GM21381 (cell line): ENCODE results near the gene PPP6R3.

ENCODE experiments used
- ATAC-seq: cut with Tn5 transposase; IDR thresholded peaks from one replicate; pipeline ENCODE4 v1.9.1; 2021; ENCODE audit warnings: mild to moderate bottlenecking, moderate library complexity; ENCODE audit not compliant: unreplicated experiment

PPP6R3 gene

DNA sequence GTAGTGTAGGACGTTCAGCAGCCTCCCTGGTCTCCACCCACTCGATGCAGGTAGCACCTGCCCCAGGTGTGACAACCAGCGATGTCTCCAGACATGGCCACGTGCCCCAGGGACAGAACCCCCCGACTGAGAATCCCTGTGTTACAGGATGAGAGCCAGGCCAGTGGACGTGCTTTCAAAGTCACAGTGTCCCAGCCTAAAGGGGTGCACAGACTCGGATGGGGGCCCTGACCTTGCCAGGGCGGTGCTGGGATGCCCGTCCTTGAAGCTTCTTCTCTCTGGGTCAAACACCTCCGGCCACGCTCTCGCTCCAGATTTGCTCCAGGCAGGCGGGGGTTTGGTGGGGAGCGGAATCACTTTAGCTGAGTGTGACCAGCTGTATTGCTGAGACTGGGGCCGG lies 200.5 kb downstream of the PPP6R3 start:
- ATAC-seq: no peak

DNA sequence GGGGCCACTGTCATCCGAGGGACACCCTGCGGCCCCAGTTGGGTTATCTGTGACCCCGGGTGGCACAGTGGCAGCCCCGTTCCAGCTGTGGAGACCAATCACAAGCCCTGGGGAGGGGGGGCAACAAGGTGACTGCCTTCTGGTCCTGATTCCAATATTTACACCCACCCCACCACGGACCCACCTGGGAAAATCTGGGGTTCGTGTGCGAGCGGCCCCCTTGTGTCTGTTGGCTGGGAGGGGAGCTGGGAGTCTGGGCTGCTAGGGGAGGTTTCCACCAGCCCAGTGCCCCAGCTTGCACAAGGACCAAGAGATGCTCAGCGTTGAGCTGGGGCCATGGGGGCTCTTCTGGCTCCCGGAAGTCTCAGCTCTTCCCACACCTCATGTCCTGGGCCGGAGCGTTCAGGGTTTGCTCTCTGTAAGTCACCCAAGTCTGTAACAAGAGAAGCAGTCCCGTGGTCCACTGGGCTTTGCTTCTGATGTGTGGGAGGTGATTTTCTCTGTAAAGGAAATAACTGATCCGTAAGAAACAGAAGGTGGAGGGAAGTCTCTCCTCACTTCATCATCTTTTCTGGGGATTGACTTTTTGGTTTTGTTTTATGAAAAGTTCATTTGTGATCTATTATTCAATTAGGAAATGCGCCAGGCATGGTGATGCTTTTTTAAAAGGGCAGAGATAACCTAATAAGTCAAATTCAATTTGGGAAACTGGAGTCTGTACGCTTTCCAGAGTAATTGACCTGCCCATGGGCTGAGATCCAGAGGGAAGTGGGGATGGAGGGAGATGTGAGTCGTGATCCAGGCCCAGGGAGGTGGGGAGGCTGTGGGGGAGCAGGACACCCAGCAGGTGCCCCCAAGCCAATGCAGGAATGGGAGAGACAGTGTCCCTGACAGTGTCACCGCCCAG lies 201.4 kb downstream of the PPP6R3 start:
- no peak for ATAC-seq

DNA sequence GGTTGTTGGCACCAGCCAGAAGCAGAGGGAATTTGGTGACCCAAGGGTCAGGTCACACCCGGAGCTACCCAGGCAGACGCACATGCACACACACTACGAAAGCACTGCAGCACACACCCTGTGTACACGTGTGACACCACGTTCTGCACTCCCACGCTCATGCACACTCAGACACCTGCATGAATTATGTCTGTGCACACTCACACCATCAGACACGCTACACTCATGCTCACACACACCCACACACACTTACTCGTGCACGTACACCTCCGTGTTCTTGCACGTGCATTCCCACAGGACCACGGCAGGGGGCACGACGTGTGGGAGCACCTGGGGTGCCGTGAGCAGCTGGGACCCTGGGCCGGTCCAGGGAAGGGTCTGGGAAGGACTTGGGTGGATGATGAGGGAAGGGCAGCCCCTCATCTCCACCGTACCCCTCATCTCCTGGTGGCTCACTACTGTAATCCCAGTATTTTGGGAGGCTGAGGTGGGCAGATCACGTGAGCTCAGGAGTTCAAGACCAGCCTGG lies 203.0 kb downstream of the PPP6R3 start:
- no peak for ATAC-seq

DNA sequence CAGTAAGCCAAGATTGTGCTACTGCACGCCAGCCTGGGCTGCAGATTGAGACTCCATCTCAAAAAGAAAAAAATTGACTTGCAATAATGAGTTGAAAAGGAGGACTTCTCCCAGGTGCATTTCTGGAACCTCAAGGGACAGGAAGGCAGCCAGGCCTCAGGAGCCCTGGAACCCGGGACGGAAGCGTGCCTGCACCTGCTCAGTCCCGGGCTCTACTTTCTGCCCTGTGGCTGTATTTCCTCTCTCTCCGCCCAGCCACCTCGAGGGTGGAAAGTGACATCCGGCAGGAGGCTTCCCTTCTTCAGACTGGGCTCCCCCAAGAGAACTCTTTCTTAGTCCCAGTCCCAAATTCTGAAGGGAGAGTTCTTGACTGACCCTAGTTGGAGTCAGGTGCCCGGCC lies 203.6 kb downstream of the PPP6R3 start:
- ATAC-seq: no peak

DNA sequence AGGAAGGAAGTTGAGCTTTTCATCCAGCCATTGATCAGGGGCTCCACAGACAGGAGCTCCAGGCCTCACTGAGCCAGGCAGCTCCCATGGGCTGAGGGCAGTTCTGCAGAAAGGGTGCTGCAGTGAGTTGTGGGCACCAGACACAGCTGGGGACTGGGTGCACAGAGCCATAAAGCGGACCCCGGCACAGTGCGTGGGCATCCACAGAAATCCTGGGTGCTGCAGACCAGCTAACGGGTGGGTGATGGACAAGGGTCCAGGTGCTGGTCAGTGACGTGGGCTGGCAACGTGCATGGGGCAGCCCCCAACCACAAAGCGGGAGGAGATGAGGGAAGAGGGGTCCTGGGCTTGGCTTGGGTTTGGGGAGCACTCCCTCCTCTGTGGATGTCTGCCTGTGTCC lies 204.4 kb downstream of the PPP6R3 start:
- no peak for ATAC-seq
